Measurements from ENCODE around the gene CBX8. TPM values are rescaled to one million over a fixed set of nuclear protein-coding genes. Genes with fewer than 3 reads are reported as not detected.
A peak's percentile ranks its signal among the peaks of the same experiment; 100 is the strongest.

Gene CBX8
- total RNA-seq, 1 donor from 2014 or later = 3.4 TPM

- DNase-seq = no peak
Observed at GRCh38 chr17:79835470-79835899, 38.6 kb upstream of the CBX8 start.

DNA sequence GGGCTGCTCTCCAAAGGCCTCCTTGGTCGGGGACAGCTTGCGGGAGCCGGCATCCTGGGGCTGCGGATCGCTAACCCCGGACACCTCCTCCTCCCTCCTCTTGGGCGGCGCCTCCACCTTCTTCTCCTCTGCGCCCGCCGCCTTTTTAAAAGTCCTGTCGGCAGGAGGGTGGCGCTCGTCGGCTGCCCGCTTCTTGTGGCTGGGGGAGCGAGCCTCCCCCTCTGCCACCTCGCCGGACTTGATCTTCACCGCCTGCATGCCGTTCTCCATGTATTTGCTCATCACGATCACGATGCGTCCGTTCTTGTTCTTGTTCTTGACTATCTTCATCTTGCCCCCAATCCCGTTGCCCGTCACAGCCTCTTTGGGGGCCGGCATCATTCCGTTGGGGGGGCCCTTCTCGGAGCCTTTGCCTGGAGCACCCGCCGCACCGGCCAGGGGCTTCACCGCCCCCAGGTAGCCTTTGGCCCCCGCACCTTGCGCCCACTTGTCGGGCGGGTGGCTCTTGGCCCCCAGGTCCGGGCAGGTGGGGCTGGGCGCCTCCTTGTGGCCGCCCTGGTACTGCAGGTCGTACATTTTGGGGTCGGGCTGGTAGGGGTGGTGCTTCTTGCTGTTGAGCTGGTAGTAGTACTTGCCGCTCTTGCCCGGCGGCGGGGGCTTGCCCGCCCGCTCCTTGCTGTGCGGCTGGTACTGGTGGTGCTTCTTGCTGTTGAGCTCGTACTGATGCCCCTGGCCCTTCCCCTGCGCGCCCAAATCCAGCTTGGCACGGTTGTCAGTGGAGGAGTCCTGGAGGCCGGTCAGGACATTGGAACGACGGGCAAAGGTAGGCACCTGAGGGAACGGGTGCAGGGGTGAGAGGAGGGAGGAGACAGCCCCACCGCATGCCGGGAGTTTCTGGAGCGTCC is 37.9 kb upstream of the CBX8 start:
- no peak for DNase-seq

- no peak for DNase-seq
Observed at GRCh38 chr17:79833744-79834564, 37.1 kb upstream of the CBX8 start.

- DNase-seq = no peak
Observed at GRCh38 chr17:79833110-79833450, 36.2 kb upstream of the CBX8 start.

DNA sequence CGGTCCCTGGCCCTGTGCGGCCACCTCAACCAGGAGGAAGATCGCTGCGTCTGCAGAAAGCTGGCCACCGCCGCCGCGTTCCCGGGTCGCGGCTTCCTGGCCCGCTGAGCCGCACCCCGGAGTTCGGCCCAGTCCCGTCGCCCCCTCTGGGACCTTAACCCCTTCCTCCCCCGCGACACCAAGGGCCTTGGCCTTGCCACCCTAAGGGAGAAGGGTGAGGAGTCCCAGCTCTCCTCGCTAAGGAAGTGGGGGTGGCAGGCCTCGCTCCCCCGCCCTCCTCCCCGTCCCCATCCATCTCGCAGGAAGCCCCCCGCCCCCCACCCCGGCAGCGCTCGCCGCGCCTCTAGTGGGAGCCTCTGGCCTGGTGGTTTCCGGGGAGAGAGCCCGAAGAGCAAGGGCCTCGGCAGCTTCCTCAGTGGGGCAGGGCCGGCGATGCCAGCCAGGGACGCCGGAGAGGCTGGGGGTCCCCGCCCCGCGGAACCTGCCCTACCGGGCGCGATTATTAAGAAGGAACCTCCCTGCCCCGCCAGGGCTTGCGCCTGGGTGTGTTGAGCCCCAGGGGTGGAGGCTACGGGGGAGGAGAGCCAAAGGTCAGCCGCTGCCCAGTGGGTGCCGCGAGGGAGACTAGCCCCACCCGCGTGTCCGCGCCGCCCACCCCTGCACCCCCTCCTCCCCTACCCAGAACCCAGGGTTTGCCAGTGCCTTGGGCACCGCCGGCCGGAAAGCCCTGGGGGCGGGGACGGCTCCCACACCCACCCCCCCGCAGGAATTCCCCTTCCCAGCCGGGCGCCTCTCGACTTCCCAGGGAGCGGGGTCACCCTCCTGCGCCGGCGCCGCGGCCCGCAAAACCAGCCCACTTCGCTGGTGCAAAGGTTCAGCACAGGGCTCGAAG is 35.6 kb upstream of the CBX8 start:
- DNase-seq = no peak

- DNase-seq = peak; percentile 32
Observed at GRCh38 chr17:79831265-79832217, 34.7 kb upstream of the CBX8 start.

- DNase-seq = no peak
Observed at GRCh38 chr17:79830763-79831264, 33.9 kb upstream of the CBX8 start.

DNA sequence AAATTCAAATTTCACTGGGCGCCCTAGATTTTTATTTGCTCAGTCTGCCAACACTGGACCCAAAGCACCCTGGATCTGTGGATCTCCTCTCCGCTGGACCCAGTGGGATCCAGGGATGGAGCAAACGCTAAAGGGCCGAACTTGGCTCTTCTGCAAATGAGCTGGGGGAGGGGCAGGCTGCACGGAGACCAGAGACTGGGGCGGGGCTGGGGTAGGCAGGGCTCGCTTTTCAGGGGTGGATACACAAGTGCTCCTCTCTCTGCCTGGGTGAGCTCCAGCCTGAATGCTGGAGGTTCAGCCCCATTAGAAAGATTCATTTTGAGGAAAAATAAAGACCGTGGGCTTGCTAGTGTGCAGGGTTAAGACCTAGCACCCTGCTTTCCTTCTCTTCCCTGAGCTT is 33.4 kb upstream of the CBX8 start:
- no peak for DNase-seq

DNA sequence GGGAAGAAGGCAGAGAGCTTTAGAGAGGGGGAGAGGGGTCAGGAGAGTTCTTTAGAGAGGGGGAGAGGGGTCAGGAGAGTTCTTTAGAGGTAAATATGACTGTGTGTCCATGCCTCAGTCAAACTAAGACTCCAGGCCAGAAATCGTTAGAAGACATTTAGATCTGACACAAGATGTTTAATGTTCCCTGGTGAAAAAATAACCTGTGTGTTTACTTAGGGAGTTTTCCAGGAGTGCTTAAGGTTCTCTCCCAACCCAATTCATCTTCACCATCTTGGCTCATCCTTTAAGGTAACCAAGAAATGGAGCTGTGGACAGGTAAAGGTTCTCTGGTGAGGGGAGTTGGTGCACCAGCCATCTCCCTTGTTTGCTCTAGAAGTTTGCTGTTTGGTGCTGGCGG is 32.6 kb upstream of the CBX8 start:
- DNase-seq = no peak

DNA sequence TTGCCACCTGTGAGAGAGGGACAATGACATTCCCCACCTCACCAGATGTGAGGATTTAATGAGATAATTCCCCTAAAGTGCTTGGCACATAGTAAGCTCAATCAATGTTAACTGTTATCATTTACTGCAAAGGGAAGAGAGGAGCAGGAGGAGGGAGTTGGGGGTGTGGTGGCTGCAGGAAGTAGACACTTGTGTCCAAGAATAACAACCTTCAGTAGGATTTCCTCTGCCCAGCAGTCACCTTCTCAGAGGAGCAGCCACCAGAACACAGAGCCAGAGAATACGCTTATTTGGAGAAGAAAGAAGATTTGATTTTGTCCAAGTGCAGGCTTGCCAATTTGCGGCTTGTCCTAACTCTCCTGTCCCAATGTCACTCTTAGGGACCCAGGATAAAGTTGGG is 32.1 kb upstream of the CBX8 start:
- no peak for DNase-seq

DNA sequence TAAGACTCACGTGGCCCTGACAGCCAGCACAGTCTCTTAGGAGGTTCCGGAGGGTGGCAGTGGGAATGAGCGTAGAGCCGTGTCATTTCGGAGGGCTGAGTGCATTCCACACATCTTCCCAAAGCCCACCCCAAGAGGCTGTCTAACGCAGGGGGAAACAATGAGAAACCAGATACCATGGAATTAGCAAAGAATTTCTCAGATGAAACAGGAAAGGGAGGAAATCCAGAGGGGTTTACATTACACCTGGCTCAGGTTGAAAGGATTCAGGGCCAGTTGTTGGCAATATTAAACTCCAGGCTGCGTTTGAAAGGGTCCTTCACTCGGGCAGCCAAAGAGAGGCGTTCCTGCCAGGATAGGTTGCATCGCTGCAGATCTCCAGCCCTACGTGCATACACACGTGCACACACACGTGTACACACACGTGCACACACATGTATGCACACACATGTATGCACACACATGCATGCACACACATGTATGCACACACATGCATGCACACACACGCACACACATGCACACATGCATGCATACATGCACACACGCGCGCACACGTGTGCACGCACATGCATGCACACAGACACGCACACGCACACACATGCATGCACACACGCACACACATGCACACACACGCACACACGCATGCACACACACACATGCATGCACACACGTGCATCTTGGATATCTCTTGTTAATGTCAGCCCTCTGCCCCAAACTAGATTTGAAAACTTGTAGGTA is 30.1 kb upstream of the CBX8 start:
- DNase-seq = no peak

- no peak for DNase-seq
Observed at GRCh38 chr17:79826204-79826680, 29.4 kb upstream of the CBX8 start.

- DNase-seq = no peak
Observed at GRCh38 chr17:79825580-79825921, 28.7 kb upstream of the CBX8 start.

- DNase-seq = no peak
Observed at GRCh38 chr17:79824893-79825579, 28.2 kb upstream of the CBX8 start.

- no peak for DNase-seq
Observed at GRCh38 chr17:79824234-79824633, 27.4 kb upstream of the CBX8 start.

GRCh38 chr17:79822583-79823124 is 25.8 kb upstream of the CBX8 start:
- DNase-seq = no peak

DNA sequence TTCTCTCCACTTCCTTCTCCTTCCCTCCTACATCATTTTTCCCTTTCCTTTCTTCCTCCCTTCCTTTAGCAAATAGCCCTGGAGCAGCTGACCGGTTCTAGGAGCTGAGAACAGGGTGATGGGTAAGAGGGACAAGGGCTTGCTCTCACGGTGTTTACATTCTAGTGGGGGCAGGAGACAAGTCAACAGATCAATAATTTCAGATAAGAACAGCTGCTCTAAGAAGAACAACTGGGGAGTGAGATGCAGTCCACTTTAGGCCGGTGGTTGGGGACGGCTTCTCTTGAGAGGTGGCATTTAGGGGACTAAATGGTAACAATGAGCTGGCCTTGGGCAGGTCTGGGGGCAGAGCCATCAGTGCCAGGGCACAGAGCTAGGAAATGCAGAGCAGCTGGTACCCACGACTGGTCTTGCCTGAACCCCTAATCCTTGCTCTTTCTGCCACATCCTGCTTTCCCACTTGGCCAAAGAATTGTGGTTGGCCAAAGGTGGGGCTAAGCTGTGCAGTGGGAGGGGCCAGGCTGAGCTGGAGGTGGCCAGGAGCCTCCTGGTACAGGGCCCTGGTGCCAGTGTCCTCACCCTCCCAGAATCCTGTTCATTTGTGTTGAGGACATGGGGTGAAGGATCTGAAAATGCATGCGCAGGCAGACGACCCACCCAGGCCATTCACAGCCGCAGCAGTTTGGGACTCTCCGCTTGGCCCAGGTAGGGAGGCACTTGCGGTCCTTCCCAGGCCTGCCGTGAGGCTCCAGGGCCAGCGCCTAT is 24.6 kb upstream of the CBX8 start:
- DNase-seq = no peak

GRCh38 chr17:79820959-79821330 is 24.1 kb upstream of the CBX8 start:
- DNase-seq = no peak
